Parathyroid adenoma (tissue), 2 donors: ENCODE data around the gene FAM53B.

ENCODE experiments used
- H2AFZ ChIP-seq: fragments of 300-600 bp; sonication (generic); one replicate; pipeline ENCODE4 v1.7.0; 2017; ENCODE audit warnings: antibody characterized with exemption, mild to moderate bottlenecking
- H3K27ac ChIP-seq: fragments of 300-600 bp; sonication (generic); one replicate; pipeline ENCODE4 v1.7.0; 2017
- H3K27me3 ChIP-seq: fragments of 300-600 bp; sonication (generic); one replicate; pipeline ENCODE4 v1.7.0; 2017; ENCODE audit warnings: low read length; ENCODE audit not compliant: control insufficient read depth, insufficient read depth
- H3K36me3 ChIP-seq: fragments of 300-600 bp; sonication (generic); one replicate; pipeline ENCODE4 v1.7.0; 2017; ENCODE audit warnings: low read length; ENCODE audit not compliant: control insufficient read depth, insufficient read depth
- H3K4me1 ChIP-seq: fragments of 300-600 bp; sonication (generic); one replicate; pipeline ENCODE4 v1.7.0; 2017; ENCODE audit warnings: control low read depth
- H3K4me2 ChIP-seq: fragments of 300-600 bp; sonication (generic); one replicate; pipeline ENCODE4 v1.7.0; 2017; ENCODE audit warnings: low read length
- H3K4me3 ChIP-seq: fragments of 300-600 bp; sonication (generic); one replicate; pipeline ENCODE4 v1.7.0; 2017; ENCODE audit warnings: low read depth, low read length
- H3K79me2 ChIP-seq: fragments of 300-600 bp; sonication (generic); one replicate; pipeline ENCODE4 v1.7.0; 2017; ENCODE audit warnings: control low read depth
- H3K9ac ChIP-seq: fragments of 300-600 bp; sonication (generic); one replicate; pipeline ENCODE4 v1.7.0; 2017; ENCODE audit warnings: mild to moderate bottlenecking
- H3K9me3 ChIP-seq: fragments of 300-600 bp; sonication (generic); one replicate; pipeline ENCODE4 v1.7.0; 2017; ENCODE audit warnings: low read length; ENCODE audit not compliant: control insufficient read depth
- TF ChIP-seq, protein P1 (sequence below): fragments of 300-600 bp; sonication (generic); IDR thresholded peaks from one replicate; pipeline ENCODE4 v1.7.0; 2017; ENCODE audit warnings: antibody characterized with exemption, mild to moderate bottlenecking
- donor health status: primary hyperparathyroidism.

The FAM53B gene

DNA sequence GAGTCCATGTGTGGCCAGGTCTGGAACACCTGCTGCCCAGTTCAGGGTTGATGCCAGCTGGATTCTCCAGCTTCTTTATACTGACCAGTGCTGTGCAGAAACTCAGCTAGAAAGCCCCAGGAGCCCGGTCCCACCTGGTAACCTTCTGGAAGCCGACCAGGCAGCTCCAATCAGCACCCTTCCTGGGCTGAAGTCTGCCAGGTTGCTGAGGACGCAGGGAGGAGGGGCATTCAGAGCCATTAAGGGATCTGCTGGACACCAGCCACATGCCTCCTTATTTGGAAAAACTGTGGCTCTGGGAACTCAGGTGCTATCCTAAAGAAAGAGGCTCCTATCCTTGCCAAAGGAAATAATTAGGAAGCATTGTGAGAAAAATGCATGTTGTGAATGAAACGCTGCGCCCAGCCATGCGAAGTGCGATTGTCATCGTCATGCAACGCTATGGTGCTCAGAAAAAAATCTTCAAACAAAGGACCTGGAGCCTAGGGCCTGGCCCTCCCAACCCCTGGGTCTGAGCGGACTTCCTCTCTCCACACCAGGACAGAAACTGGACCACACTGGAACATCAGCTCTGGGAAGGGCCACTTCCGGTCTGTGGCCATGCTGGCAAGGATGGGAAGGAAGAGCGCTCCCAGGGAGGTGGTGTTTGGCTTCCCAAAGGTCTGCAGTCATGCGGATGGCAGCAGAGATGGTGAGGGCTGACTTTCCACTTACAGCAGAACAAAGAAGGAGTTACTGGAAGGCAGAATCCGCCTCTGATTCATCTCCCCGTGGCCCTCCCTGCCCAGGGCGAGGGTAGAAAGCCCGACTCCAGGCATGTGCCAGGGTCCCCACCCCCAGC lies 90.1 kb downstream of the FAM53B start:
- peak overlapping the region; percentile 30 for H3K27ac ChIP-seq
- no peaks in the 10 kb centered on the region for H3K9me3 ChIP-seq
- H2AFZ ChIP-seq, result no peak overlapping the region
- H3K4me3 ChIP-seq, result no peak overlapping the region
- no peak overlapping the region for H3K9ac ChIP-seq
- TF ChIP-seq, protein P1, sequence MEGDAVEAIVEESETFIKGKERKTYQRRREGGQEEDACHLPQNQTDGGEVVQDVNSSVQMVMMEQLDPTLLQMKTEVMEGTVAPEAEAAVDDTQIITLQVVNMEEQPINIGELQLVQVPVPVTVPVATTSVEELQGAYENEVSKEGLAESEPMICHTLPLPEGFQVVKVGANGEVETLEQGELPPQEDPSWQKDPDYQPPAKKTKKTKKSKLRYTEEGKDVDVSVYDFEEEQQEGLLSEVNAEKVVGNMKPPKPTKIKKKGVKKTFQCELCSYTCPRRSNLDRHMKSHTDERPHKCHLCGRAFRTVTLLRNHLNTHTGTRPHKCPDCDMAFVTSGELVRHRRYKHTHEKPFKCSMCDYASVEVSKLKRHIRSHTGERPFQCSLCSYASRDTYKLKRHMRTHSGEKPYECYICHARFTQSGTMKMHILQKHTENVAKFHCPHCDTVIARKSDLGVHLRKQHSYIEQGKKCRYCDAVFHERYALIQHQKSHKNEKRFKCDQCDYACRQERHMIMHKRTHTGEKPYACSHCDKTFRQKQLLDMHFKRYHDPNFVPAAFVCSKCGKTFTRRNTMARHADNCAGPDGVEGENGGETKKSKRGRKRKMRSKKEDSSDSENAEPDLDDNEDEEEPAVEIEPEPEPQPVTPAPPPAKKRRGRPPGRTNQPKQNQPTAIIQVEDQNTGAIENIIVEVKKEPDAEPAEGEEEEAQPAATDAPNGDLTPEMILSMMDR, result no peak
- no peaks in the 10 kb centered on the region for H3K27me3 ChIP-seq
- peaks cover 25% of the 10 kb centered on the region for H3K4me1 ChIP-seq
- peaks cover 63% of the 10 kb centered on the region for H3K79me2 ChIP-seq
- no peak overlapping the region for H3K4me2 ChIP-seq
- no peaks in the 10 kb centered on the region for H3K36me3 ChIP-seq

DNA sequence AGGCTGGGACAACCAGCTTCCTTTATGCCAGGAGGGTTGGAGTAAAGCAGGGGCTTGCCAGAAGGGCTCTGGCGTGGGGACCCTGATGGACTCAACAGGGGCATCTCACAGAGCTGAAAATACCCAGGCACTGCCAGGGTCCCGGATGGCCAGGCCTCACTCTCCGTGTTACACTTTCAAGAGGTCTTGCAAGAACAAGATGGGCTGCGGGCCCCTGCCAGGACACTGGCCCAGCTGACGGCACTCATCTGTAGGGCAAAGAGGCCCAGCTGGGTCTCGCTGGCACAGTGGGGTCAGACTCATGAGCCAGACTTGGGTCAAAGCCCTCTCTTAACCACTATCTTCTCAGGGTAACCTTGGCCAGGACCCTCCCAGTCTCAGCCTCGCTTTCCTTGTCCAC lies 90.9 kb downstream of the FAM53B start:
- H3K9me3 ChIP-seq, result no peaks in the 10 kb centered on the region
- peak overlapping the region; percentile 30 for H3K27ac ChIP-seq
- H3K4me2 ChIP-seq, result no peak overlapping the region
- peaks cover 33% of the 10 kb centered on the region for H3K4me1 ChIP-seq
- peaks cover 63% of the 10 kb centered on the region for H3K79me2 ChIP-seq
- H2AFZ ChIP-seq, result no peak overlapping the region
- H3K36me3 ChIP-seq, result no peaks in the 10 kb centered on the region
- no peak overlapping the region for H3K9ac ChIP-seq
- TF ChIP-seq, protein P1, result no peak
- H3K4me3 ChIP-seq, result no peak overlapping the region
- no peaks in the 10 kb centered on the region for H3K27me3 ChIP-seq

GRCh38 chr10:124652701-124653100 lies 91.5 kb downstream of the FAM53B start:
- Histone ChIP-seq H3K9ac (no peak overlapping the region), H3K9me3 (no peaks in the 10 kb centered on the region), H2AFZ (no peak overlapping the region), H3K4me2 (no peak overlapping the region), H3K27ac (no peak overlapping the region), H3K4me3 (no peak overlapping the region), H3K79me2 (peaks cover 62% of the 10 kb centered on the region), H3K4me1 (peaks cover 36% of the 10 kb centered on the region), H3K36me3 (no peaks in the 10 kb centered on the region), H3K27me3 (no peaks in the 10 kb centered on the region)
- TF ChIP-seq, protein P1, result no peak

- Histone ChIP-seq H3K27me3 (no peaks in the 10 kb centered on the region), H3K9ac (no peak overlapping the region), H3K36me3 (no peaks in the 10 kb centered on the region), H3K79me2 (peaks cover 65% of the 10 kb centered on the region), H3K4me2 (no peak overlapping the region), H3K9me3 (no peaks in the 10 kb centered on the region), H3K4me3 (no peak overlapping the region), H2AFZ (no peak overlapping the region), H3K27ac (no peak overlapping the region), H3K4me1 (peaks cover 34% of the 10 kb centered on the region)
- TF ChIP-seq, protein P1, result no peak
Measured at GRCh38 chr10:124652200-124652599, 92.0 kb downstream of the FAM53B start.
